CD1c-positive myeloid dendritic cell (primary cell): ENCODE data around the gene RBM10.

Source experiments
- DNase-seq: peaks from one replicate; pipeline ENCODE4 v3.0.0-alpha.2; 2016; ENCODE audit errors: extremely low spot score

RBM10 gene

DNA sequence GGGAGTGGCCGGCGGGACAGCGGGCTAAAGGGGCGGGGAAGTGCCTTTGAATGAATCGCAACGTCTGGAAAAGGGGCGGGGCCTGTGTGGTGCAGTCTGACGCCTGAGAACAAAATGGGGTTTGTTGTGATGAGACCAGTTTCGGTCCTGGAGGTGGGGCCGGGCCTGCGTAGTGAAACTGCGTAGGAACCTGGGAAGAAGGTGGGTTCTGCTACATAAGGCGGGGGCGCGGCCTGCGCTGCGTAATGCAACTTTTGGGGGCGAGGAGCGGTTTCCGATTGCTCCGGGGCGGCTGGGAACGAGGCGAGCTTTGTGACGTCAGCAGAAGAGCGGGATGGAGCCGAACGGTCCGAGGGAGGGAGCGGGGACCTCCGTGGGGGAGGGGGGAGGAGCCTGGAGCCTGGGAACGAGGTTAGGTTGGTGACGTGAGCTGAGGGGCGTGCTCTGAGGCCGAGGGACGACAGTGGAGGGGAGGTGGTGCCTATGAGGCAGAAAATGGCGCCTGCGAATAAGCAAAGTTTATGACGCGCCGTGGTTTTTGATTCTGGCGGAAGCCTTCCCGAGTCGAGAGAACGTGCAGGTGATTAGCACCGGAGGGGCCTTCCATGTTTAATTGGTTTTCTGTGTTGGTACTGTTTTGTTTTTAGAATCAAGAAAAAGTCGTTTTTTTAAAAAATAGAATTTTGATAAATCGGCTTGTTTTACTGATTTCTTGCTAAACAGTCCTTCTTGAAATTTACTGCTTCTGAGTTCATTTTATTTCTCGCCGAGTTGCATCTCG lies 88.5 kb downstream of the RBM10 start:
- DNase-seq, result peak; percentile 95

DNA sequence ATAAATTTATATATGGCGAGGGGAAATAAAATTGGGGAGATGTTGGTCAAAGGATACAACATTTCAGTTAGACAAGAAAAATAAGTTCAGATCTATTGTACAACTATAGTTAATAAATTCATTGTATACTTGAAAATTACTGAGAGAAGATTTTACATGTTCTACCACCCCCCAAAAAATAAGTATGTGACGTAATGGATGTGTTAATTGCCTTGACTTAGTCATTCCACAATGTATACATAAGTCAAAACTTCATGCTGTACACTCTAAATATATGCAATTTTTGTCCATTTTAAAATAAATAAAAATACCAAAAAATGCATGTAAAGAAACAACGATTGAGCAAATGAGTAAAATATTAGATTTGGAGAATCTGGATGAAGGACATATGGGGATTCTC lies 89.6 kb downstream of the RBM10 start:
- DNase-seq, result no peak

DNA sequence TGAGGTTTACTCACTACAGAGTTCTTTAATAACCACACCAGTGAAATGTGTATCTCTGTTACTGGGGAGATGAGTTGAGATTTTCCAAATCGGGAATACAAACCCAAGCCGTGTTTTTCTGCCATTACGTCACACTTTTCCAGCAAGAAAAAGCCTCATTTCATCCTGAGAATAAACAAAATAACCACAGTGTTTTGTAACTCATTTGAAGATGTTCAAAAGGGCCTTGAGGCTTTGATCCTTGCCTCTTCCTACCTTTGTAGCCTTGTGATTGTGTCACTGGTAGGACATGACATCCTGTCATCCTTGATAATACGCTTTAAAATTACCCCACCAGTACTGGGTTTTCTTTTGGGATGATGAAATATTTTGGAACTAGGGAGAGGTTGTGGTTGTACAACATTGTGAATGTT lies 90.7 kb downstream of the RBM10 start:
- DNase-seq, result no peak
